Parathyroid adenoma (tissue), 2 donors: ENCODE measurements around the gene NSMF.

ENCODE experiments used
- H2AFZ ChIP-seq: fragments of 300-600 bp; sonication (generic); one replicate; pipeline ENCODE4 v1.7.0; 2017; ENCODE audit warnings: antibody characterized with exemption, mild to moderate bottlenecking
- H3K27ac ChIP-seq: fragments of 300-600 bp; sonication (generic); one replicate; pipeline ENCODE4 v1.7.0; 2017
- H3K27me3 ChIP-seq: fragments of 300-600 bp; sonication (generic); one replicate; pipeline ENCODE4 v1.7.0; 2017; ENCODE audit warnings: low read length; ENCODE audit not compliant: control insufficient read depth, insufficient read depth
- H3K36me3 ChIP-seq: fragments of 300-600 bp; sonication (generic); one replicate; pipeline ENCODE4 v1.7.0; 2017; ENCODE audit warnings: low read length; ENCODE audit not compliant: control insufficient read depth, insufficient read depth
- H3K4me1 ChIP-seq: fragments of 300-600 bp; sonication (generic); one replicate; pipeline ENCODE4 v1.7.0; 2017; ENCODE audit warnings: control low read depth
- H3K4me2 ChIP-seq: fragments of 300-600 bp; sonication (generic); one replicate; pipeline ENCODE4 v1.7.0; 2017; ENCODE audit warnings: low read length
- H3K4me3 ChIP-seq: fragments of 300-600 bp; sonication (generic); one replicate; pipeline ENCODE4 v1.7.0; 2017; ENCODE audit warnings: low read depth, low read length
- H3K79me2 ChIP-seq: fragments of 300-600 bp; sonication (generic); one replicate; pipeline ENCODE4 v1.7.0; 2017; ENCODE audit warnings: control low read depth
- H3K9ac ChIP-seq: fragments of 300-600 bp; sonication (generic); one replicate; pipeline ENCODE4 v1.7.0; 2017; ENCODE audit warnings: mild to moderate bottlenecking
- H3K9me3 ChIP-seq: fragments of 300-600 bp; sonication (generic); one replicate; pipeline ENCODE4 v1.7.0; 2017; ENCODE audit warnings: low read length; ENCODE audit not compliant: control insufficient read depth
- CTCF ChIP-seq: fragments of 300-600 bp; sonication (generic); IDR thresholded peaks from one replicate; pipeline ENCODE4 v1.7.0; 2017; ENCODE audit warnings: antibody characterized with exemption, mild to moderate bottlenecking
- donor health status: primary hyperparathyroidism.

The NSMF gene

GRCh38 chr9:137406085-137406760 is 52.9 kb downstream of the NSMF start:
- no peak for TF ChIP-seq CTCF
- Histone ChIP-seq H3K9me3 (no peaks in the 10 kb centered on the region), H3K9ac (no peak overlapping the region), H3K27ac (no peak overlapping the region), H3K79me2 (no peaks in the 10 kb centered on the region), H3K4me3 (no peak overlapping the region), H3K27me3 (no peaks in the 10 kb centered on the region), H2AFZ (no peak overlapping the region), H3K4me1 (no peaks in the 10 kb centered on the region), H3K36me3 (no peaks in the 10 kb centered on the region), H3K4me2 (peak overlapping the region; percentile 57)

- TF ChIP-seq CTCF = no peak
- no peak overlapping the region for H3K27ac ChIP-seq
- no peaks in the 10 kb centered on the region for H3K9me3 ChIP-seq
- no peak overlapping the region for H2AFZ ChIP-seq
- H3K4me2 ChIP-seq = no peak overlapping the region
- H3K79me2 ChIP-seq = no peaks in the 10 kb centered on the region
- H3K4me1 ChIP-seq = no peaks in the 10 kb centered on the region
- no peaks in the 10 kb centered on the region for H3K27me3 ChIP-seq
- H3K36me3 ChIP-seq = no peaks in the 10 kb centered on the region
- no peak overlapping the region for H3K4me3 ChIP-seq
- no peak overlapping the region for H3K9ac ChIP-seq
These were observed 53.5 kb downstream of the NSMF start for GRCh38 chr9:137405677-137406081.

- no peak overlapping the region for H3K4me2 ChIP-seq
- no peaks in the 10 kb centered on the region for H3K36me3 ChIP-seq
- H3K79me2 ChIP-seq = no peaks in the 10 kb centered on the region
- no peak overlapping the region for H2AFZ ChIP-seq
- no peaks in the 10 kb centered on the region for H3K9me3 ChIP-seq
- H3K4me1 ChIP-seq = no peaks in the 10 kb centered on the region
- no peak overlapping the region for H3K9ac ChIP-seq
- H3K4me3 ChIP-seq = no peak overlapping the region
- H3K27me3 ChIP-seq = no peaks in the 10 kb centered on the region
- H3K27ac ChIP-seq = no peak overlapping the region
- no peak for TF ChIP-seq CTCF
These were observed 54.1 kb downstream of the NSMF start for GRCh38 chr9:137404961-137405567.

GRCh38 chr9:137403269-137403668 is 55.9 kb downstream of the NSMF start:
- no peak for TF ChIP-seq CTCF
- no peak overlapping the region for H2AFZ ChIP-seq
- no peaks in the 10 kb centered on the region for H3K27me3 ChIP-seq
- no peaks in the 10 kb centered on the region for H3K79me2 ChIP-seq
- H3K27ac ChIP-seq = no peak overlapping the region
- H3K4me2 ChIP-seq = no peak overlapping the region
- H3K9me3 ChIP-seq = no peaks in the 10 kb centered on the region
- H3K4me1 ChIP-seq = no peaks in the 10 kb centered on the region
- no peak overlapping the region for H3K9ac ChIP-seq
- no peaks in the 10 kb centered on the region for H3K36me3 ChIP-seq
- no peak overlapping the region for H3K4me3 ChIP-seq

- no peaks in the 10 kb centered on the region for H3K9me3 ChIP-seq
- no peaks in the 10 kb centered on the region for H3K27me3 ChIP-seq
- no peak overlapping the region for H3K4me2 ChIP-seq
- no peak overlapping the region for H3K27ac ChIP-seq
- no peak overlapping the region for H3K9ac ChIP-seq
- no peak for TF ChIP-seq CTCF
- no peaks in the 10 kb centered on the region for H3K79me2 ChIP-seq
- H2AFZ ChIP-seq = no peak overlapping the region
- no peaks in the 10 kb centered on the region for H3K4me1 ChIP-seq
- H3K4me3 ChIP-seq = no peak overlapping the region
- H3K36me3 ChIP-seq = no peaks in the 10 kb centered on the region
These were observed 56.4 kb downstream of the NSMF start for GRCh38 chr9:137402746-137403145.
